ENCODE results near the gene SLC38A10. TPM values are rescaled to one million over a fixed set of nuclear protein-coding genes. Genes with fewer than 3 reads are reported as not detected.

SLC38A10 gene
- total and polyA plus RNA-seq, 2 of the 13 experiments (the other 11 are each of a cell fraction or from before 2014, with no cell fraction given), result 23.4 to 55.8 TPM

DNA sequence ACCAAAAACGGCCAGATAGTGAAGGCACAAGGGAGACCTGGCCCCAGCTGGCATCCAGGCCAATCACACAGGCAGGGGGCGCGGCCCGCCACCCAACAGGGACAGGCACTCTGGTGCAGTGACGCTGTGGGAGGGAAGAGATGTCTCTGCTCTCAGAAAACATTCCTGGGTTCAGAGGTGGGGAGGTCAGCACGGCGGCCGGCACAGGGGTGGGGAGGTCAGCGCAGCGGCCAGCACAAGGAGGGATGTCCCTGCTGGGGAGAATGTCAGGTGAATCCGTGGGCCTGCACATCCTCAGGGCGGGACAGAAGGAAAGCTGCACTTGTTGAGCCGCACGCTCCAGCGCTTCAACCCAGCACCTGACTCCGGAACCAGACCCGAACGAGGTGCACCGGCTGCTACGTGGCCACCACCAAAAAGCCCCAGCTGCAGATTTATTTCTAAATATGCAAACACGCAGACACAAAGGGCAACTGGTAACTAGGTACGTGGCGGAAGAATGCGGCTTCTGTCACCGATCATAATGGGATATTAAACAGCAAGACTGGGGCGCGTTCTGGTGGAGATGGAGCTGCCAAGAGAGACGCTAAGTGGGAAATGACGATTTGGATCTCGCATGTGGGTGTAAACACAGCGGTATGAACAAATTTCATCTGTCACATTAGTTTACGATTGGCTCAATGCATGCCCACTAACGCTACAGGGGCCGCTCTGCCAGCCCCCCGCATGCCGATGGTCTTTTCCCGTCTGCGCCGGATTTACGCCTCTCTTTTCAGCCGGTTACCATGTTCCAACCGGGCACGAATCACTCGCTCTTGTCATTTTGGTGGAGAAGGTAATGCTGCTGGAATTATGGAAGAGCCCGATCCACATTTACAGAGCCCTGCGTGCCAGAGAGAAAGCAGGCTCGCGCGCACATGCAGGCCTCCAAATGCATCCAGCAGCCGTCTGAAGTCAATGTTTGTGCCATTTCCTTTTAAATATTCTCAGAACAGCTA lies 15.5 kb downstream of the SLC38A10 start:
- no peaks in the 10 kb centered on the region for H3K79me2 ChIP-seq (ENCODE audit: insufficient read depth, low read length)
- intact Hi-C loops (cut with micrococcal nuclease; ENCODE audit: unreplicated experiment), result no loop called here
- no peak for ATAC-seq
- H4K20me1 ChIP-seq (ENCODE audit: insufficient read depth, low read length), result no peaks in the 10 kb centered on the region
- in situ Hi-C loops (cut with HindIII; ENCODE audit: extremely low pct_ligation_motif_present, low pct_unique_long_range_greater_than_20kb), result no loop called here
- TF ChIP-seq MAFG (CRISPR knock-in tag; IDR thresholded peaks at IDR 0.05), result no peak
- no peak for TF ChIP-seq RBFOX2 (IDR thresholded peaks at IDR 0.05; ENCODE audit: low read depth, low read length)
- peak; percentile 17 for TF ChIP-seq AGO2 (optimal IDR thresholded peaks at IDR 0.05; ENCODE audit: low read depth, low read length)
- H3K9me3 ChIP-seq (ENCODE audit: low read length), result no peaks in the 10 kb centered on the region
- H3K4me3 ChIP-seq (replicated peaks in 1 of 3; ENCODE audit: insufficient read depth in 1 of 3, low read depth in 2 of 3, low read length in 3 of 3), result no peak overlapping the region
- H3K27ac ChIP-seq (ENCODE audit: extremely low read length, insufficient read depth, low read length), result no peak overlapping the region
- no peak for FAIRE-seq
- ChIA-PET CTCF (ENCODE audit: low intra/inter-chr PET ratio, low total read pairs) (no interaction called here), POLR2A (no interaction called here)
- WGBS (ENCODE audit: low lambda C conversion rate), result 96% methylated on average over 50 of the region's 50 CpGs
- H3K36me3 ChIP-seq (replicated peaks in 1 of 2; ENCODE audit: control insufficient read depth in 1 of 2, insufficient read depth in 2 of 2, low read length in 2 of 2), result peaks cover 21 to 53% of the 10 kb centered on the region in 2 experiments; a peak in 4 of 5 replicates
- no peak overlapping the region for H3K4me2 ChIP-seq (ENCODE audit: low read depth, low read length)
- H3K4me1 ChIP-seq (ENCODE audit: insufficient read depth, low read length), result no peaks in the 10 kb centered on the region
- BruUV-seq (replicated peaks), result no TSS peak
- H3K27me3 ChIP-seq (ENCODE audit: control insufficient read depth in 1 of 2, insufficient read depth in 2 of 2, low read length in 2 of 2), result no peaks in the 10 kb centered on the region
- H3K9ac ChIP-seq (ENCODE audit: insufficient read depth, low read depth, low read length), result no peak overlapping the region
- H2AFZ ChIP-seq (ENCODE audit: low read length), result no peak overlapping the region
- no peak for DNase-seq (ENCODE audit: low spot score)

DNA sequence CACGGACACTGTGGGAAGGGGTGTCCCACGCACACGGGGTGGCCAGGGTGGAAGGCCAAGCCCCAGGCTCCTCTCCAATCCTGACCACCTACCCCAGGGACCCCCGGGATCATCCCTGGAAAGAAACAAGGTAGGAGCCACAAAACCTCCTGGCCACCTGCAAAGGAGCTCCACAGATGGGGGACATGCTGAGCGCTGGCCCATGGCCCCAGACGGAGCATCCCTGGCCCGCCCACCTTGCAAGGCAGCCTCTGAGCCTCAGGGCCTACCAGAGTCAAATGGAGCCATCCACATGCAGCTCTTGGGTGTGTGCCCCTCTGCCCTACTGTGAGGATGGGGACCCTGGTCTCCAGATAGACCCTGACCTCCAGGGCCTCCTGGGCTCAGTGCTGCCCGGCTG lies 16.3 kb downstream of the SLC38A10 start:
- Histone ChIP-seq H3K27me3 (ENCODE audit: control insufficient read depth in 1 of 2, insufficient read depth in 2 of 2, low read length in 2 of 2) (no peaks in the 10 kb centered on the region), H3K9me3 (ENCODE audit: low read length) (no peaks in the 10 kb centered on the region), H3K4me1 (ENCODE audit: insufficient read depth, low read length) (no peaks in the 10 kb centered on the region), H3K4me2 (ENCODE audit: low read depth, low read length) (no peak overlapping the region), H2AFZ (ENCODE audit: low read length) (no peak overlapping the region), H3K36me3 (replicated peaks in 1 of 2; ENCODE audit: control insufficient read depth in 1 of 2, insufficient read depth in 2 of 2, low read length in 2 of 2) (peaks cover 25 to 57% of the 10 kb centered on the region in 2 experiments; a peak in 4 of 5 replicates), H3K79me2 (ENCODE audit: insufficient read depth, low read length) (no peaks in the 10 kb centered on the region), H3K9ac (ENCODE audit: insufficient read depth, low read depth, low read length) (no peak overlapping the region), H3K27ac (ENCODE audit: extremely low read length, insufficient read depth, low read length) (no peak overlapping the region), H3K4me3 (replicated peaks in 1 of 3; ENCODE audit: insufficient read depth in 1 of 3, low read depth in 2 of 3, low read length in 3 of 3) (no peak overlapping the region), H4K20me1 (ENCODE audit: insufficient read depth, low read length) (no peaks in the 10 kb centered on the region)
- ChIA-PET POLR2A (no interaction called here), CTCF (ENCODE audit: low intra/inter-chr PET ratio, low total read pairs) (no interaction called here)
- no peak for FAIRE-seq
- no peak for DNase-seq (ENCODE audit: low spot score)
- 94% methylated on average over 5 of the region's 8 CpGs for WGBS (ENCODE audit: low lambda C conversion rate)
- no peak for ATAC-seq
- in situ Hi-C loops (cut with HindIII; ENCODE audit: extremely low pct_ligation_motif_present, low pct_unique_long_range_greater_than_20kb) (no loop called here), intact Hi-C loops (cut with micrococcal nuclease; ENCODE audit: unreplicated experiment) (no loop called here)
- BruUV-seq (replicated peaks), result no TSS peak
- TF ChIP-seq ZNF446 (CRISPR knock-in tag; IDR thresholded peaks at IDR 0.05) (no peak), ZNF121 (CRISPR knock-in tag; IDR thresholded peaks at IDR 0.05) (no peak), ZNF816 (CRISPR knock-in tag; IDR thresholded peaks at IDR 0.05; ENCODE audit: borderline replicate concordance) (no peak), ZNF468 (CRISPR knock-in tag; IDR thresholded peaks at IDR 0.05) (no peak), AGO2 (optimal IDR thresholded peaks at IDR 0.05; ENCODE audit: low read depth, low read length) (peak; percentile 30), HNF4G (IDR thresholded peaks at IDR 0.05; ENCODE audit: borderline replicate concordance, low read depth, low read length) (no peak), HNF4G (CRISPR knock-in tag; IDR thresholded peaks at IDR 0.05; ENCODE audit: borderline replicate concordance, low read depth) (no peak)
- TF ChIP-seq, protein P1, sequence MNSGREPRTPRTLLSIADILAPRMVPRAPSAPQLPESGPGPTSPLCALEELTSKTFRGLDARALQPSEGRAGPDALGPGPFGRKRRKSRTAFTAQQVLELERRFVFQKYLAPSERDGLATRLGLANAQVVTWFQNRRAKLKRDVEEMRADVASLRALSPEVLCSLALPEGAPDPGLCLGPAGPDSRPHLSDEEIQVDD (CRISPR knock-in tag; IDR thresholded peaks at IDR 0.05; ENCODE audit: borderline replicate concordance), result no peak

All from HepG2 (cell line).